NCI-H2107 (cell line): ENCODE data around the gene EIF2S3B.
"Not testable (repeated sequence)": the region's sequence is repeated elsewhere in the genome, so short reads cannot be mapped to it uniquely, and the experiment has no call there.

Experiments
- DNase-seq: peaks from one replicate; lab custom pipeline; 2025; lab: John Stamatoyannopoulos, UW

EIF2S3B gene

GRCh38 chr12:10505620-10506019, at the start of gene EIF2S3B:
Gene EIF2S3B (plus strand): TSS chr12:10505890. CDS start chr12:10505903, 13 bp downstream.
- no peak for DNase-seq

GRCh38 chr12:10456856-10457255, 48.8 kb upstream of the EIF2S3B start:
- no peak for DNase-seq

GRCh38 chr12:10457760-10458159, 47.9 kb upstream of the EIF2S3B start:
- no peak for DNase-seq

- no peak for DNase-seq
Measured at GRCh38 chr12:10466311-10466710, 39.4 kb upstream of the EIF2S3B start.

GRCh38 chr12:10469701-10470100, 36.0 kb upstream of the EIF2S3B start:
- no peak for DNase-seq

GRCh38 chr12:10472808-10473207, 32.9 kb upstream of the EIF2S3B start:
- not testable (repeated sequence) for DNase-seq

GRCh38 chr12:10481901-10482300, 23.8 kb upstream of the EIF2S3B start:
- not testable (repeated sequence) for DNase-seq

- DNase-seq = not testable (repeated sequence)
Measured at GRCh38 chr12:10487328-10487727, 18.4 kb upstream of the EIF2S3B start.

- DNase-seq = no peak
Measured at GRCh38 chr12:10491766-10492165, 13.9 kb upstream of the EIF2S3B start.

- no peak for DNase-seq
Measured at GRCh38 chr12:10497602-10498001, 8.1 kb upstream of the EIF2S3B start.

- DNase-seq = no peak
Measured at GRCh38 chr12:10498042-10498441, 7.6 kb upstream of the EIF2S3B start.

GRCh38 chr12:10501030-10501429, 4.7 kb upstream of the EIF2S3B start:
- no peak for DNase-seq

- no peak for DNase-seq
Measured at GRCh38 chr12:10503460-10503859, 2.2 kb upstream of the EIF2S3B start.

GRCh38 chr12:10511756-10512355, 6.2 kb downstream of the EIF2S3B start:
- no peak for DNase-seq

- DNase-seq = no peak
Measured at GRCh38 chr12:10512798-10513197, 7.1 kb downstream of the EIF2S3B start.

- no peak for DNase-seq
Measured at GRCh38 chr12:10521555-10521954, 15.9 kb downstream of the EIF2S3B start.

- DNase-seq = no peak
Measured at GRCh38 chr12:10528174-10528953, 22.7 kb downstream of the EIF2S3B start.

GRCh38 chr12:10529603-10530002, 23.9 kb downstream of the EIF2S3B start:
- DNase-seq = no peak

GRCh38 chr12:10537721-10538120, 32.0 kb downstream of the EIF2S3B start:
- DNase-seq = no peak

- DNase-seq = no peak
Measured at GRCh38 chr12:10540776-10541205, 35.1 kb downstream of the EIF2S3B start.

GRCh38 chr12:10543499-10543898, 37.8 kb downstream of the EIF2S3B start:
- no peak for DNase-seq

GRCh38 chr12:10551375-10551774, 45.7 kb downstream of the EIF2S3B start:
- no peak for DNase-seq

- DNase-seq = no peak
Measured at GRCh38 chr12:10553148-10553547, 47.5 kb downstream of the EIF2S3B start.
